GM19468 (cell line): ENCODE results near the gene ABCC8.

ENCODE experiments used
- ATAC-seq: cut with Tn5 transposase; IDR thresholded peaks from one replicate; pipeline ENCODE4 v1.9.1; 2021; ENCODE audit warnings: mild to moderate bottlenecking, moderate library complexity, moderate number of reproducible peaks; ENCODE audit not compliant: unreplicated experiment; ENCODE audit errors: extremely low read depth

ABCC8 gene

DNA sequence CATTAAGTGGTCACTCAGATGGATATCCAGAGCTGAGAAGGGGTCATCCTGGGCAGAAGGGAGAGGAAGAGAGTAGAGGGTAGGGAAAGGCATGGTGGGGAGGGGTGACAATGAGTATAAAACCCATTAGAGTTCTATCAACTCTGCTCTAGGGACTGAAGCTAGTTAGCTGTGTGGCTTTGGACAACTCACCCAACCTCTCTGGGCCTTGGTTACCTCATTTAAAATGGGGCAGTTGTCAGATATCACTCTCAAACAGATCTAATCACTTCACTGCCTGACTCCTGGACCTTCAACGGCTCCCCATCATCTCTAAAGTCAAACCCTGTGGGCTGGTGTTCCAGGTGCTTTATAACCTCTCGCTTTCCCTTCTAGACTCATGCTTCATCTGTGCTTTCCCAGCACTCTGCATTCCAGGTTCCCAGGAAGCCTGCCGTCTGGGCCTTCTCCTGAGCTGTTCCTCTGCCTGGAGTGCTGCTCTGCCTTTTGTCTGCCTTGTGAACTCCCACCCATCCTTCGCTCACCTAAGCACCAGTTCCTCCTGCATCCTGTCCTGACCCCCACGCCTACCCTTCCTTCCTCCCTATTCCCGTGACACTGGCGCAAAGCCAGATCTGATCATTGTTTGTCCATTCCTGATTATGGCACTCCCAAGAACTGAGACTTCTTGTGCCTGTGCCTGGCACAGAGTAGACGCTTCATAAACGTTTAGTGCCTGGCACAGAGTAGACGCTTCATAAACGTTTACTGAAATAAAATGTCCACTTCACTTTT is 65.9 kb downstream of the ABCC8 start:
- no peak for ATAC-seq

- no peak for ATAC-seq
Measured at GRCh38 chr11:17408641-17409040, 68.0 kb downstream of the ABCC8 start.

GRCh38 chr11:17408026-17408425 is 68.6 kb downstream of the ABCC8 start:
- ATAC-seq, result no peak

GRCh38 chr11:17407575-17407974 is 69.1 kb downstream of the ABCC8 start:
- no peak for ATAC-seq

DNA sequence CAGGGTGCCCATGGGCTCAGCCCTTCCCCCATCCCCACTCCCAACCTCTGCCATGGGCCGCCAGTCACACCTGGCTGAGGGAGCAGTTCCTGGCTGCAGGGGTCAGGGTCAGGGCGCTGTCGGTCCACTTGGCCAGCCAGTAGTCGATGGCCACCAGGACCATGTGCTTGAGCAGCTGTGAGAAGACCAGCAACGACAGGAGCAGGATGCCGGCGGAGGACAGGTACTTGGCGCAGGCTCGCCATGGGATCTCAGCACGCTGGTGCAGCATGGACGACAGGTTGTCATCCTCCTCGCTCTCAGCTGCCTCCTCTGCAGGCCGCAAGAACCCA is 69.9 kb downstream of the ABCC8 start:
- ATAC-seq, result no peak

GRCh38 chr11:17406082-17406817 is 70.4 kb downstream of the ABCC8 start:
- ATAC-seq, result no peak

GRCh38 chr11:17405232-17406005 is 71.2 kb downstream of the ABCC8 start:
- ATAC-seq, result no peak

DNA sequence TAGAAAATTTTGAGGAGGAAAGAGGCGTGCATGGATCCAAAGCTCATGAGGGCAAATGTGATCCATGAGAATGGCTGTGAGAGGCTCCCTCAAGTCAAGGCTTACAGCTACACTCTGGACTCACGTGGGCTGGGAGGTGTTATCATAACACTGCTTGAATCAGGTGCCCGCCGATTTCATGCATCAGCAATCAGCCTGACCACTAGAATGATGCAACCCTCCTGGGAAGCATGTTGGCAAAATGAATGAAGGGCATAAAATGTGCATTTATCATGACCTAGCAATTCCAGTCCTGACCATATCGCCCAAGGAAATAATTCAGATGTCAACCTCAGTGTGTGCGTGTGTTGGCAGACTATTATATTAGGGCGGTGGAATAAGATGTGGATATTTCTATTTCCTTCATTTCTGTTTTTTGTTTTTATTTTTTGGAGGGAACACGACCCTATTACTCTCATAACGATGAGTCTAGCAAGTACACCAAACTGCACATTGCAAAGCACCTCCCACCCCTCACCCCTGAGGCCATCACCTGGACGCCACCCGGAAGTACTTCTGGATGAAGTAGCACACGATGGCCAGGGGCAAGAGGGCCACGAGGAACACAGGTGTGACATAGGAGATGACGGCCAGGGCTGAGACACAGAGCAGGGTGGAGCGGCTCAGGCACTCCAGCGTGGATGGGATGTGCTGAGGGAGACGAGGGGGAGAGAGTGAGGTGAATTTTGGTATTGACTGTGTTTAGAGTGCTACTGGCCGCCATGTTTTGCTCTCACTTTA is 72.5 kb downstream of the ABCC8 start:
- ATAC-seq, result no peak

DNA sequence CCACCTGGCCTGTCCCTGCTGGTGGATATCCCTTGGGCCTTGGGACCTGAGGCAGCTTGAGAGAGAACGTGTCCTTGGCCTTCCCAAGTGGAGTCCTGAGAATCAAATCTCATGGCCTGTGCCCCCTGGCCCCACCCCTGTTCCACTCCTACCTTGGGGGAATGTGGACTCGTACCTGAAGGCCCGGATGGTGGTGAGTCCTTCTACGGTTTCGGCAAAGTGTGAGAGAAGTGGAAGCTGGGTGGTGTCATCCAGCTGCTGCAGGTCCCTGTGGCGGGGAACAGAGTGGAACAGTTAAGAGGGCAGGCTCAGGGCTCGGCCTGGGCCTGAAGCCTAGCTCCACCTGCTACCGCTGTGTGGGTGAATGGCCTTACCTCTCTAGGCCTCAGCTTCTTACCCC is 74.2 kb downstream of the ABCC8 start:
- ATAC-seq, result no peak

DNA sequence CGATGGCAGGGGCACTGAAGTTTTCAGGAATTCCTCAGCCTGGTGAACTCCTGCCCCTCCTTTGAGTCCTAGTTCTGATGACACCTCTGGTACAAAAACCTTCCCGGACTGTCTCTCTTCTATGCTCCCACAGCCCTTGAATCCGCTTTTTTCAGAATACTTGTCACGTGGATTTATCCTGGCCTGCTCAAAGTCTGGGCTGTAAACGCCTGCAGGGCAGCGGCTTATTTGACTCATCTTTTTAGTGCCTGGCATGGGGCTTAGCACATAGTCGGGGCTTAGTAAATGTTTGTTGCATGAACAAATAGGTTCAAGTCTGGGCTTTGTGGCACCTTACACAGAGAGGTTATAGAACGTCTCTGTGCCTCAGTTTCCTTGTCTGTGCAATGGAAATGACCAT is 74.8 kb downstream of the ABCC8 start:
- ATAC-seq, result no peak

- no peak for ATAC-seq
Measured at GRCh38 chr11:17401316-17401715, 75.3 kb downstream of the ABCC8 start.

- no peak for ATAC-seq
Measured at GRCh38 chr11:17400048-17400775, 76.4 kb downstream of the ABCC8 start.

GRCh38 chr11:17399236-17399635 is 77.4 kb downstream of the ABCC8 start:
- ATAC-seq, result no peak

DNA sequence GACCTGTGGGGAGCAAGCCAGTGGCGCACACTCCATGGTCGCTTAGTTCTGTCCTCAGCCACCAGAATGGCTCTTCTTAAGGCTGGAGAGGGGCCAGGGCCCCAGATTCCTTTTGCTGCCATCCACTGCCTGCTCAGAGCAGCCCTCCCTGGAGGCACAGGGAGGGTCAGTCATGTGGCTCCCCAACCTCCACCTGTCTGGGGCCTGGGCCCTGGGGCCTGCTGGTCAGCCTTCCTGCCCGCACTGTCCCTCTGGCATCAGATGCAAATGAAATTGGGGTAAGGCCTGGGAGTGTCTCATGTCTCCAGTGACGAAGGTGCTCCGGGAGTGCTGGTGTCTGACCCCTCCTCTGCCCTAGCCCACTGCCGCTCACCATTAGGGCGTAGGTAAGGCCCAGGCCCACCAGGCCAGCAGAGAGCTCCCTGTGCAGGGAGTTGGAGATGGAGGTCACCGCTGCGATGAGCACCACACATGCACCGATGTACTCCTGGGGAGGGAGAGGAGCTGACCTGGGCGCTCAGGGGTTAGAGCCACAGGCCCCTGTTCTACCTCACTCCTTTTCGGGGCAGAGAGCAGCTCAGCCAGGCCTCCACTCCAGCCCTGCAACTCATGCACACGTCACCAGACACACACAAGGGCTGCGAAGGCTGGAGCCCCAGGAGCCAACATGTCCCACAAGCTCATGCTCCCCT is 79.2 kb downstream of the ABCC8 start:
- no peak for ATAC-seq

DNA sequence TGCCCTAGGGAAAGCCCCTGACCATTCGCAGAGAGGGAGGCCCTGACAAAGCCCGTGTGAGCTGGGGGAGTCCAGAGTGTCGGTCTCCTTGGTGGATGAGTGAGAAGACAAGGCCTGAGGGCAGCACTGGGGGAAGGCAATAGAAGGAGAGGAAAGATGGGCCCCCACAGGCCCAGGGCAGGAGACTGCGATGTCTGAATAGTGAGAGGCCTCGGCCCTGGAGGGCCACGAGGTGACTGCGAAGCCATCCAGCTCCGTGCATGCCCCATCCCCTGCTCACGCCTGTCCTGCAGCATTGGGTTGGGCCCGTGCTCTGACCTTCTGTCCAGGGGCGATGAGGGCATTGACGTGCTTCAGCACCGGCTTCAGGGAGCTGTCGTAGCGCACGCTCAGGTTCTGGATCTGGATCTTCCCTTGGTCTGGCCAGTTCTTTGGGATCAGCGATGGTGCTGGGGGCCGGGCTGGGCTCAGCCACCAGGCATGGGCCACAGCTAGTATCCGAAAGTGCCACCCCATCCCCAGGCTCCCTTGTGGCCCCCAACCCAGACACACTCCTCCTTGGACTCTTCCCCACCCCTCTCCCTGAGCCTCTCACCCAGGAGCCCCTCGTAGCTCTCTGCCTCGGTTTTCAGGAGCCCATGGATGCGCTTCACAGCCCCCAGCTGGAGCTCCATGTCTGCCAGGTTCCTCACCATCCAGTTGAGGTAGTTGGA is 79.9 kb downstream of the ABCC8 start:
- ATAC-seq, result no peak

DNA sequence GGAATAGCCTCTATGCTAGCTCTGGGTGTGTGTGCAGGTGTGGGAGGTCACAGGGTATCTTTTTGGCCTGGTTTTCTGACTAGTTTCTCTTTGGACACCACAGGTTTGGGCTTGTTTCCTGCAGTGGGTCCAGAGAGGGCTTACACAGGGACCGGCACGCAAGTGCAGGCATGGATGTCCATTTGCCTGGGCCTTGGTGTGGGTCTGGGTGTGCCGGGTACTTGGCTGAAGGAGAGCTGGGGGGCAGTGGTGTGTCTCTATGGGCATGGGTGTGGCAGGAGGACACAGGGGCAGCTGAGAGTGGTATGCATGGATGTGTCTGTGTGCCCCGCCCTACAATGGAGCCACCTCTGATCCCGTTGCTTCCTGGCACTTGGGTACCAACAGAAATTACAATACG is 80.7 kb downstream of the ABCC8 start:
- no peak for ATAC-seq

DNA sequence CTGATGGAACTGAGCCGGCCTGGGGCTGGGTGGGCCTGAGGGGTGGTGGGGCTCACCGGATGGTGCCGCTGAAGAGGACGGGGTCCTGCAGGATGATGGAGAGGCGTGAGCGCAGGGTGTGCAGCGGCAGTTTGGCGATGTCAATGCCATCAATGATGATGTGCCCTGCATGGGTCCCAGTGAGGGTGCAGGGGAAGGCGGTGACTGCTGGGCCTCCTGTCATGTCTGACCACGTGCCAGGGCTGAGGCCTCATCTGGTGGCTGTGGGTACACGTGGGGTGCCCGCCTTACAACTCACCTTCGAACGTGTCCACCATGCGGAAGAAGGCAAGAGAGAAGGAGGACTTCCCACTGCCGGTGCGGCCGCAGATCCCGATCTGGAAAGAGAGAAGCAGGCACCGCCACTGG is 81.1 kb downstream of the ABCC8 start:
- no peak for ATAC-seq

- ATAC-seq, result no peak
Measured at GRCh38 chr11:17394743-17395390, 81.8 kb downstream of the ABCC8 start.
